HepG2 (cell line): ENCODE results near the gene CERS1. TPM values are rescaled to one million over a fixed set of nuclear protein-coding genes. Genes with fewer than 3 reads are reported as not detected.

Source experiments
- CTCF ChIP-seq: sonication (generic); formaldehyde crosslinking; IDR thresholded peaks from 2 replicates; pipeline ENCODE4 v1.5.0; 2020; ENCODE audit warnings: mild to moderate bottlenecking, missing genetic modification reagents, moderate library complexity
- EEA1 ChIP-seq: sonication (generic); formaldehyde crosslinking; IDR thresholded peaks from 2 replicates; pipeline ENCODE4 v1.5.1; 2020; ENCODE audit warnings: mild to moderate bottlenecking, missing genetic modification reagents, borderline replicate concordance
- ELF4 ChIP-seq: sonication (generic); formaldehyde crosslinking; IDR thresholded peaks from 2 replicates; pipeline ENCODE4 v1.5.0; 2020; ENCODE audit warnings: missing genetic modification reagents, mild to moderate bottlenecking, moderate library complexity, borderline replicate concordance
- HDAC1 ChIP-seq: sonication (generic); formaldehyde crosslinking; IDR thresholded peaks from 2 replicates; pipeline ENCODE4 v1.5.1; 2020; ENCODE audit warnings: mild to moderate bottlenecking, missing genetic modification reagents
- HOXA7 ChIP-seq: sonication (generic); formaldehyde crosslinking; IDR thresholded peaks from 2 replicates; pipeline ENCODE4 v1.8.1; 2022; ENCODE audit warnings: mild to moderate bottlenecking, missing genetic modification reagents, moderate library complexity
- KLF16 ChIP-seq, 2 experiments: sonication (generic) in 1 of 2; formaldehyde crosslinking in 1 of 2; IDR thresholded peaks; 2 replicates each; pipeline versions ENCODE4 v1.6.1 to v1.8.0; 2016 to 2023; ENCODE audit warnings: missing genetic modification reagents in 2 of 2, missing compliant biosample characterization in 1 of 2
- LCORL ChIP-seq, 2 experiments: fragments of 450-650 bp in 1 of 2; sonication (generic) in 1 of 2; formaldehyde crosslinking in 1 of 2; IDR thresholded peaks; 2 replicates each; pipeline versions ENCODE4 v1.5.0 to v1.6.1; 2017 to 2020; ENCODE audit warnings: antibody characterized with exemption in 1 of 2, missing genetic modification reagents in 1 of 2
- MAF1 ChIP-seq: sonication (generic); formaldehyde crosslinking; IDR thresholded peaks from 2 replicates; pipeline ENCODE4 v1.5.0; 2020; ENCODE audit warnings: missing genetic modification reagents, borderline replicate concordance
- MAFF ChIP-seq: IDR thresholded peaks from 2 replicates; pipeline ENCODE4 v1.6.1; 2011; ENCODE audit warnings: low read depth, low read length, improper control_type of control experiment
- MTF2 ChIP-seq: sonication (generic); formaldehyde crosslinking; IDR thresholded peaks from 2 replicates; pipeline ENCODE4 v1.5.0; 2020; ENCODE audit warnings: missing genetic modification reagents, borderline replicate concordance
- NFIB ChIP-seq: sonication (generic); formaldehyde crosslinking; IDR thresholded peaks from 2 replicates; pipeline ENCODE4 v1.9.0; 2021; ENCODE audit warnings: missing genetic modification reagents, mild to moderate bottlenecking, borderline replicate concordance
- NR3C1 ChIP-seq: sonication (generic); formaldehyde crosslinking; IDR thresholded peaks from 2 replicates; pipeline ENCODE4 v1.4.0; 2020; ENCODE audit warnings: missing genetic modification reagents
- PHF8 ChIP-seq: sonication (generic); formaldehyde crosslinking; IDR thresholded peaks from 2 replicates; pipeline ENCODE4 v1.5.0; 2020; ENCODE audit warnings: missing genetic modification reagents
- POGZ ChIP-seq: sonication (generic); formaldehyde crosslinking; IDR thresholded peaks from 2 replicates; pipeline ENCODE4 v1.4.0; 2020; ENCODE audit warnings: mild to moderate bottlenecking, missing genetic modification reagents
- RNF2 ChIP-seq: fragments of 450-650 bp; conservative IDR thresholded peaks from 2 replicates; pipeline ENCODE4 v1.6.1; 2016; ENCODE audit warnings: low read depth
- SIX4 ChIP-seq: sonication (generic); formaldehyde crosslinking; IDR thresholded peaks from 2 replicates; pipeline ENCODE4 v1.4.0; 2020; ENCODE audit warnings: missing genetic modification reagents
- SP5 ChIP-seq: IDR thresholded peaks from 2 replicates; pipeline ENCODE4 v1.6.1; 2016; ENCODE audit warnings: low read depth, borderline replicate concordance
- TBX2 ChIP-seq: sonication (generic); formaldehyde crosslinking; IDR thresholded peaks from 2 replicates; pipeline ENCODE4 v1.5.0; 2020; ENCODE audit warnings: missing genetic modification reagents, mild to moderate bottlenecking, borderline replicate concordance
- TOPORS ChIP-seq: sonication (generic); formaldehyde crosslinking; IDR thresholded peaks from 2 replicates; pipeline ENCODE4 v1.8.0; 2023; ENCODE audit warnings: mild to moderate bottlenecking, missing genetic modification reagents
- TP53 ChIP-seq: sonication (generic); formaldehyde crosslinking; conservative IDR thresholded peaks from 2 replicates; pipeline ENCODE4 v1.4.0; 2020; ENCODE audit warnings: missing genetic modification reagents
- ZBTB7B ChIP-seq: sonication (generic); formaldehyde crosslinking; IDR thresholded peaks from 2 replicates; pipeline ENCODE4 v1.4.0; 2020; ENCODE audit warnings: missing genetic modification reagents
- ZFP36L2 ChIP-seq: sonication (generic); formaldehyde crosslinking; IDR thresholded peaks from 2 replicates; pipeline ENCODE4 v1.4.0; 2020; ENCODE audit warnings: missing genetic modification reagents
- ZFX ChIP-seq: sonication (generic); formaldehyde crosslinking; IDR thresholded peaks from 2 replicates; pipeline ENCODE4 v1.4.0; 2020; ENCODE audit warnings: mild to moderate bottlenecking, low read depth, missing genetic modification reagents, moderate library complexity
- ZNF205 ChIP-seq: IDR thresholded peaks from 2 replicates; pipeline ENCODE4 v1.6.1; 2018; ENCODE audit warnings: missing biosample characterization, missing genetic modification reagents
- ZNF207 ChIP-seq: fragments of 450-650 bp; IDR thresholded peaks from 2 replicates; pipeline ENCODE4 v1.6.1; 2016; ENCODE audit warnings: antibody characterized with exemption, borderline replicate concordance
- ZNF234 ChIP-seq: sonication (generic); formaldehyde crosslinking; conservative IDR thresholded peaks from 2 replicates; pipeline ENCODE4 v1.5.1; 2020; ENCODE audit warnings: mild to moderate bottlenecking, missing genetic modification reagents
- ZNF777 ChIP-seq: sonication (generic); formaldehyde crosslinking; IDR thresholded peaks from 2 replicates; pipeline ENCODE4 v1.4.0; 2020; ENCODE audit warnings: missing genetic modification reagents
- ZNF83 ChIP-seq: sonication (generic); formaldehyde crosslinking; IDR thresholded peaks from 2 replicates; pipeline ENCODE4 v1.4.0; 2020; ENCODE audit warnings: missing genetic modification reagents, mild to moderate bottlenecking, borderline replicate concordance
- polyA plus RNA-seq, 8 experiments: library from polyadenylated mRNA; depleted of rRNA in 3 of 8; stranded (reverse) in 7 of 8; unstranded in 1 of 8; fragments of >200 nt; fragmentation: Illumina TruSeq in 4 of 8; extraction: Trizol in 4 of 8; gene quantifications; 2 replicates each; pipeline versions ENCODE4 v1.2.1 to v1.2.3, GENCODE V29; 2011 to 2016; ENCODE audit warnings: low read depth in 4 of 8, missing spikeins in 1 of 8, mixed read lengths in 1 of 8; ENCODE audit not compliant: insufficient read depth in 1 of 8
- total RNA-seq, 5 experiments: library from RNA; depleted of rRNA; stranded (reverse); fragments of >200 nt; fragmentation: Illumina TruSeq; extraction: Trizol; gene quantifications; 2 replicates each; pipeline ENCODE4 v1.2.3, GENCODE V29; 2016; ENCODE audit warnings: low read depth in 1 of 5

The CERS1 gene
- total and polyA plus RNA-seq, 2 of the 13 experiments (the other 11 are each of a cell fraction or from before 2014, with no cell fraction given) = 4.6 to 9.8 TPM

GRCh38 chr19:18939922-18940768 is 44.2 kb upstream of the CERS1 start (continued):
- TF ChIP-seq PHF8 (peak; percentile 45; the same call in 1 of the 2 replicates), LCORL (IDR thresholded peaks at IDR 0.05) (no peak), LCORL (CRISPR knock-in tag; IDR thresholded peaks at IDR 0.05) (0 out of 2 replicates have a peak, but pooled peaks have one; percentile 38), MAFF (no peak), CTCF (CRISPR knock-in tag) (peak; percentile 8; the same call in 1 of the 2 replicates), ZFP36L2 (CRISPR knock-in tag) (no peak), ZNF205 (CRISPR knock-in tag) (0 out of 2 replicates have a peak, but pooled peaks have one; percentile 28), ZNF83 (CRISPR knock-in tag) (no peak), ZBTB7B (CRISPR knock-in tag) (peak; percentile 49; the same call in 1 of the 2 replicates), EEA1 (CRISPR knock-in tag) (0 out of 2 replicates have a peak, but pooled peaks have one; percentile 47), TBX2 (peak; percentile 28; the same call in 1 of the 2 replicates), ZFX (CRISPR knock-in tag) (peak; percentile 32; the same call in 1 of the 2 replicates), ZNF234 (CRISPR knock-in tag) (no peak), ELF4 (CRISPR knock-in tag) (no peak), NFIB (CRISPR knock-in tag) (no peak), SP5 (CRISPR knock-in tag) (0 out of 2 replicates have a peak, but pooled peaks have one; percentile 13), KLF16 (CRISPR knock-in tag; IDR thresholded peaks at IDR 0.05) (no peak), ZNF207 (no peak), NR3C1 (no peak), MAF1 (CRISPR knock-in tag) (peak; percentile 37; the same call in 1 of the 2 replicates), SIX4 (CRISPR knock-in tag) (peak; percentile 73), ZNF777 (CRISPR knock-in tag) (no peak), TOPORS (no peak), TP53 (CRISPR knock-in tag) (no peak), HDAC1 (CRISPR knock-in tag) (0 out of 2 replicates have a peak, but pooled peaks have one; percentile 11), MTF2 (CRISPR knock-in tag) (0 out of 2 replicates have a peak, but pooled peaks have one; percentile 28), RNF2 (no peak), POGZ (no peak), HOXA7 (no peak)
